ENCODE measurements around the gene TMEM114.

TMEM114 gene

DNA sequence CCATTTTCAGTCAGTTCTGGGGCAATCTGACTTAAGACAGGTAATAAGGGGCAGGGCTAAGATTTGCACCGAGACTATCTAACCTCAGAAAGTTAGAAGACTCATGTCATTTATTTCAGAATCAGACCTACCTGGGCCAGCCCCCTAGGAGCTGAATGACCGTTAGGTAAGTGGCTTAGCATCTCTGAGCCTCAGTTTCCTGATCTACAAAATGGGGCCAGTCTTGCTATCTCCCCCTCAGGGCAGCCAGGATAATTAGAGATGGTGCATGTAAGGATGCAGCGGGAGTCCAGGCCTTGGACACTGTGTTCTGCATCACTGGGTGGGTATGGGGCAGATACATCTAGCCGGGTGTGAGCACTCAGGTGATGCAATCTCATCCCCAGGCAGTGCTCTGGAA, 20.8 kb upstream of the TMEM114 start:
- no peak for DNase-seq

DNA sequence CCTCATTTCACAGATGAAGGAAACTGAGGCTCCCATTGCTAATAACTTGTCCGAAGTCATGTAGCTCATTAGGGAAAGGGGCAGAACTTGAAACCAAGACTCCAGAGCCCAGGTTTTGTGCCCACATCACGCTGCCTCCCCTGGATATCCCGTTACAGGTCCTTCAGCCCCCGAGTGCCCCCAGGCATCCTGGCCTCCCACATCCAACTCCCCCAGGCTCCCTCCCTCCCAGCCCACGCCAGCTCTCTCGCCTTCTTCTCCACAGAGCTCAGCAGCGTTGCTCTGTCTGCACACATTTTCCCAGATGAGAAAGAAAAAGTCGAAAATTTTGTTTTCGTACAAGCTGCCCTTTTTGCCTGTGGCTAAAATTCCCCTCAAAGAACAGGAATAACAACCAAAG, 16.9 kb upstream of the TMEM114 start:
- no peak for DNase-seq

DNA sequence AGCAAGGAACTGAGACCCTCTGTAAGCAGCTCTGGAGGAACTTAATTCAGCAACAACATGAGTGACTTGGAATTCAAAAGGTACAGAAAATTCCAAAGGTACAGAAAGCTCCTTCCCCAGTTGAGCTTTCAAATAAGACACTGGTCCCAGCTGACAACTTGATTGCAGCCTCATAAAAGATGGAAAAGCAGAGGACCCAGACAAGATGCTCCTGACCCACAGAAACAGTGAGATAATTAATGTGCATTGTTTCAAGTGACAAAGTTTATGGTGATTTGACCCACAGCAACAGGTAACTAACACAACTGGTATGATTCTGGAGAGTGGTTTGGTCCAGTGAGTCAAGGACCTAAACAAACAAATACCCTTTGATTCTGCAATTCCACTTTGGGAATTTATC, 15.2 kb upstream of the TMEM114 start:
- no peak for DNase-seq

GRCh38 chr16:8600144-8600775, 9.9 kb upstream of the TMEM114 start:
- DNase-seq: no peak

DNA sequence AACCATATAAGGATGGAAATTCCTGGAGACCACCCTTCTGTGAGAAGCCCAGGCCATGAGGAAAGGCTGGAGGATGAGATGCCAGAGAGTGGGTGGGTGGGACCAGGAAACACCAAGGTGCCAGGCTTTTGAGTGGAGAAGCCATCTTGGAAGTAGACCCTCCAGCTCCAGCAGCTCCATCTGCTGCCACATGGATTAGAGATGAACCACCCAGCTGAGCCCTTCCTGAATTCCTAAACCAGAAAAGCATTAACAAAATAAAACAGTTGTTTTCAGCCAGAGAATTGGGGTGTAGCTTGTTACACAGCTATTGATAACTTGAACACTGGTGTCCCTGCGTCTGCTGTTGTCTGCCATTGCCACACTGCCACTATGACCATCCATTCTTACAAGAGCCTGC, 6.3 kb upstream of the TMEM114 start:
- DNase-seq: no peak

- no peak for DNase-seq
Measured at GRCh38 chr16:8595783-8596182, 5.5 kb upstream of the TMEM114 start.

DNA sequence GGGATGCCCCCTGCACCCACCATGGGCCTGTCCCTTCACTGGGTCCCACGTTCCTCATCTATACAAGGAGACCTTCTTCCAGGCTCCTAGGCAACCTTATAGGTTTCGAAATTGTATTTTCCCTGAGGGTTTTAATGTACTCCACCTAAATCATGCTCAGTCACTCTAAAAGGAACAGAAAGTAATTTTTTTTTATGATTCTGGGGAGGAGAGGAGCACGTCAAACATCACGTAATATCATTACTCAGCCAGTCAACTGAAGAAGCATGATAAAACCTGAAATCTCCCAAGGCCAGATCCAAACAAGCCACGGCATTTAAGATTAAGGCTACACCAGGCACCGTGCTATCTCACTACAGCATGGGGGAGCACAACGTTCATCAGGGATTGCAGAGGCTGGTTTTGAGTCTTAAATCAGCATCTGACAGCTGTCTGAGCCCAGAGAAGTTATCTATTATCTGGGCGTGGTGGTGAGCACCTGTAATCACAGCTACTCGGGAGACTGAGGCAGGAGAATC, 3.9 kb upstream of the TMEM114 start:
- DNase-seq: peak; percentile 82

DNA sequence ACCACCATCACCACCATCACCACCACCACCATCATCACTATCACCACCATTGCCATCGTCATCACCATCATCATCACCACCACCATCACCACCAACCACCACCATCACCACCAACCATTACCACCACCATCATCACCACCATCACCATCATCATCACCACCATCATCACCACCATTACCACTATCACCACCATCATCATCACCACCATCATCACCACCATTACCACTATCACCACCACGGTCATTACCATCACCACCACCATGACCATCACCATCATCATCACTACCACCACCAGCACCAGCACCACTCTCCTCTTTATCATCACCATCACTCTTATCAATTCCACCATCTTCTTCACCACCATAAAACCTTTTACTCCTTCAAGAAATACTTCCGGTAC, 1.1 kb upstream of the TMEM114 start:
- DNase-seq: no peak

GRCh38 chr16:8590811-8591210, 500 bp upstream of the TMEM114 start:
- no peak for DNase-seq

DNA sequence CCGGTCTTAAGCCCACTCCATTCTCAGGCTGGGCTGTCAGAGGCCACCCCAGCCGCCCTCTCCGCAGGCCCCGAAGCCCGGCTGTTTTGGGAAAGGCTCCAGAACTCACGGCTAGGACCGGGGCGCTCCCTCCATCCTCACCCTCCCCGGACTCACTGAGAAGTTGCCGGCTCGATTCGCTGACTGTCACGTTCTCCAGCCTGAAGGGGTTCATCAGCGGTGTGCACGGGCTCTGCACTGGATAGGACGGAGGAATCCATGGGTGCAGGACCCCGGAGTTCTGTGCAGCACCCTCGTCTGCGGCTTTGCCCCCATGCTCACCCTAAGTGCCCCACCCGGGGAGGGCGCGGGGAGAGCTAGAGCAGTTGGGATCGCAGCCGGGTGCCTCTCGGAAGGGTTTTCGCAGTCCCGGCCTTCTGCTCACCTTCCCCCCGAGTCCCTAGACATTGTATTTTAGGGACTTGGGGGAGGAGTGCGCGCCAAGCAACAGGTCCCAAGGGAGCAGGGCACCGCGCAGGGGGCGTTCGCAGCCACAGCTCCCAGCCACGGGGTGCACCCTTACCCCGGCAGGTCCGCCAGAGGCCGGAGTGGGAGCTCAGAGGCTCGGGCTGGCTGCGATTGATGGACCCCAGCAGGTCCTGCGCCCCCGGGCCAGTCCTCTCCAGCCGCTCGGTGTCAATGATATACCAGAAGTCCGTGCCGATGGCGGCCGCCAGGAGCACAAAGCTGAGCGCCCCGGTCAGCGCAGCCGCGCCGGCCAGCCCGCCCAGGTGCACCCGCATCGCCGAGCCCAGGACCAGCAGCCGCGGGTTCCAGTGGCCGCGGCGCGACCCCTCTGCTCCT, 1.0 kb downstream of the TMEM114 start:
- no peak for DNase-seq

DNA sequence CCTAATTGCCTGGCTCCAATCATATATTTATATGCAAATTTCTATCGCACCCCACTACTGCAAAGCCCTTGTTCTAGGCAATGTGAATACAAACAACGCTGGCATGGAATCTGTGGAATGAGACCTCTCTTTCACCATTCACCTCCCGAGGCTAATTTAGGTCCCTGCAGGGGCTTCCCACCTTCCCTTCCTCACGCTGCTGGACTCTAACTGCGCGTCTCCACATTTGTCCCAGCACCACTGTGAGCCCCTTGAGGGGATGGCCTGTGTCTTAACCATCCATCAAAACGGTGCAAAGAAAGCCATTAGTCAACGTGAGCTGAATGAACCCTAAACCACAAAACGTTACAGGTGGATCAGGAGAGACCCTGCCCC, 1.6 kb downstream of the TMEM114 start:
- no peak for DNase-seq

DNA sequence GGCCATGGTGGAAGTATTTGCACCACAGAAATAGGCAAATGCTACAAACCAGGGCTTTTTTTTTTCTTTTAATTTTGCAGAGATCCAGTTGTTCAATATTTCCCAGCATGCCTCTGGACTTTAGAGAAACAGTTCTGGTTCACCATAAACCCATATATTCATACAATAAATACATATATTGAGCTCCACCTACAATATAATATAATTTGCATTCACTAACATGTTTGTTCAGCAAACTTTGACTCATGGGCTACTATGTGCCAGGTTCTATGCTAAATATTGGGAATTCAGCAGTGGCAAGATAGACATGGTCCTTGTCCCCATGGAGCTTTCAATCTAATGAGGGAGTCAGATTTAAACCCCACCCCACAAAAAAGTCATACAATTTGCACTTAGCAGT, 3.2 kb downstream of the TMEM114 start:
- no peak for DNase-seq

GRCh38 chr16:8585857-8586256, 4.5 kb downstream of the TMEM114 start:
- DNase-seq: peak; percentile 30

DNA sequence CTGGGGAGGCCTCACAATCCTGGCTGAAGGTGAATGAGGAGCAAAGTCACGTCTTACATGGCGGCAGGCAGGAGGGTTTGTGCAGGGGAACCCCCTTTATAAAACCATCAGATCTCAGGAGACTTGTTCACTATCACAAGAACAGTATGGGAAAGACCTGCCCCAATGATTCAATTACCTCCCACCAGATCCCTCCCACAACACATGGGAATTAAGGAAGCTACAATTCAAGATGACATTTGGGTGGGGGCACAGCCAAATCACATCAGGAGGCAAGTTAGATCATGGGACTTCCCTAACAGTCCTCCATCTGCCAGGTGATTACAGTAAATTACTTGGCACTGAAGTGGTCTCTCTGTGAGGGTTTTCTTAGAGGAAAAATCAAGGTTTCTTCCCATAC, 5.3 kb downstream of the TMEM114 start:
- DNase-seq: no peak

DNA sequence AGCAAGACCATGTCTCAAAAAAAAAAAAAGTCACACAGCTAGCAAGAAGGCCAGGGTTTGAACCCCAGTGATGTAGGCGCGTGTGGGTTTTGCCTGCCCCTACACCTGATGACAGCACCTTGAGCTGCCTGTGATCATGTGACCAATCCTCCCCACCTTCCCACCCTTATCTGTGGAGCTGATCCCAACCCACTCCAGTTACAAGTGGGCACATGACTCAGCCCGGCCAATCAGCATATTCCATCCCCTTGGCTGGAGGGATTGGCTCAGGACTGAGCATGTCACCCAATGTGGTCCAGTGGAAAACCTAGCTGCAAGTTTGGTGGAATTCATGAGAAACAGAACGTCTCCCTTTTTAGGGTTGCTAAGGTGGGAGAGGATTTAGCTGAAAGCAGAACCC, 6.6 kb downstream of the TMEM114 start:
- DNase-seq: no peak

DNA sequence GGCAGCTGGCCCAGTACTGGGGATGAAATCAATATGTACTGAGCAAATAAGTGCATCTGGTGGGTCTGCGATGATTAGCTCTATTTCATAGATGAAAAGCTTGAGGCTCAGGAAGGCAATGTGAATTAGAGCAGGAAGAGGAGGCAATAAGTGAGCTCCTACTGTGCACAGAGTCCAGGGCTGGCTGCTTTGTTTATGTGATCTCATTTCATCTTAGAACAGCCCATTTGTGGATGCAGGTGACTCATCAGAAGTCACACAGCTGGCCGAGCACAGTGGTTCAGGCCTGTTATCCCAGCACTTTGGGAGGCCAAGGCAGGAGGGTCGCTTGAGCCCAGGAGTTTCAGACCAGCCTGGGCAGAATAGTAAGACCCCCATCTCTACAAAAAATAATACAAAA, 7.1 kb downstream of the TMEM114 start:
- DNase-seq: no peak

GRCh38 chr16:8581831-8582580, 8.3 kb downstream of the TMEM114 start:
- DNase-seq: no peak

- DNase-seq: no peak
Measured at GRCh38 chr16:8579559-8579958, 10.8 kb downstream of the TMEM114 start.

DNA sequence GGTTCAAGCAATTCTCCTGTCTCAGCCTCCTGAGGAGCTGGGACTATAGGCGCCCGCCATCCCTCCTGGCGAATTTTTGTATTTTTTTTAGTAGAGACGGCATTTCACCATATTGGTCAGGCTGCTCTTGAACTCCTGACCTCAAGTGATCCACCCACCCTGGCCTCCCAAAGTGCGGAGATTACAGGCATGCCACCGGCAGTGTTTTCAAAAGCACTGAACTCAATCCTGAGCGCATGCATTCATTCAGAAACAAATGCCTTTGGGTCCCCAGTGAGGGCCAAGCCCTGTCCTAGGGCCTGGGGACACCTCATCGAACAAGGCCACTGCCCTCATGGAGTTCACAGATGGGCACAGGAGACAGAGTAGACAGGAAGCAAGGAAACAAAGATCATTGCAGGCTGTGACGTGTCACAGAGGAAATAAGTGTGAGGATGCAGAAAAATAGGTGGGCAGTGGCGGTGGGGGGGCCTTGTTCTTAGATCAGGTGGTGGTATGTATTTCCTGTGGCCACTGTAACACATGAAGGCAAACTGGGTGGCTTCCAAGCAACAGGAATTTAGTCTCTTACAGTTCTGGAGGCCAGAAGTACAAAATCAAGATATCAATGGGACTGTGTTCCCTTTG, 12.5 kb downstream of the TMEM114 start:
- no peak for DNase-seq

- DNase-seq: no peak
Measured at GRCh38 chr16:8576141-8577004, 13.9 kb downstream of the TMEM114 start.

GRCh38 chr16:8575399-8575798, 14.9 kb downstream of the TMEM114 start:
- DNase-seq: no peak

Data from hematopoietic multipotent progenitor cell treated with erythropoietin and hydrocortisone succinate and interleukin-3 and kit ligand, for 6 days (in vitro differentiated cells).